Smooth muscle cell of the brain vasculature (primary cell): ENCODE measurements around the gene PAX2.
A peak's percentile ranks its signal among the peaks of the same experiment; 100 is the strongest.

Source experiments
- DNase-seq: peaks from one replicate; pipeline ENCODE4 v3.0.0-alpha.2; 2012; ENCODE audit warnings: low read depth, low spot score

PAX2 gene

GRCh38 chr10:100875484-100876166 lies 130.2 kb downstream of the PAX2 start:
- DNase-seq: no peak

DNA sequence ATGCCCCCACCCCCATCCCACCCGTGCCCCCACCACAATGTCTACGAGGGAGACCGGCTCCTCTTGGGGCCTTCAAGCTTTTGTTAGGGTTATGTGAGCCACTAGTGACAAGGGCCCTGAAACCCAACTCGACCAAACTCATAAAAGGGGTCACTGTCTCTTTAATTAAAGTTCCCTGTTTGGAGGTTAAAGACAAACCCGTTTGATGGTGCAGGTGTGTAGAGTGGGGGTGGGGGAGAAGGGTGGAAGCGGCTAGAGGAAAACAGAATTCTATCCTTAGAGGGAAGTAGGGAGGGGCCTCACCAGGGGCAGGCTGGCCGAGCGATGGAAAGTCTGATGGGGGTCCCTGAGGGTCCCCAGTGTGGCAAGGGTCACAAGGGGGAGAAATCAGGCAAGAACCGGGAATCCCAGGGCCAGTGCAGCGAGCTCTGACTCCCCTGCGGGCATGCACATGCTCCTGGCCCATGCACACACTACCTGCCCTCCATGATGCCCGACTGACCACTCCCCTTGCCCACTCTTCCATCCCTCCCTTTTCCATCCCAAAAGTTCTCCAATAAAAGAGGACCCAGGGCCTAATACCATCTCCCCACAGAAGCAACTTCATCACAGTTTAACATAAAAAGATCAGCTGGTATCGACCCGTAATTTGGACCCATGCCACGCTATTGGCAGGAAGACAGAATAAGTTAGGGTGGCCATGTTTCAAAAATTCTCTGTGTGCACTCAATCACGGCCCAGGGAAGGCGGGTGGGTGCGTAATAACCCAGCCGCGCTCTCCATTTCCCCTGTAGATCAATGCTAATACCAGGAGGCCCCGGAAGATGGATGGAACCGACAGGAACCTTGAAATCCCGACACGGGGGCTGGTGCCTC lies 131.4 kb downstream of the PAX2 start:
- no peak for DNase-seq

DNA sequence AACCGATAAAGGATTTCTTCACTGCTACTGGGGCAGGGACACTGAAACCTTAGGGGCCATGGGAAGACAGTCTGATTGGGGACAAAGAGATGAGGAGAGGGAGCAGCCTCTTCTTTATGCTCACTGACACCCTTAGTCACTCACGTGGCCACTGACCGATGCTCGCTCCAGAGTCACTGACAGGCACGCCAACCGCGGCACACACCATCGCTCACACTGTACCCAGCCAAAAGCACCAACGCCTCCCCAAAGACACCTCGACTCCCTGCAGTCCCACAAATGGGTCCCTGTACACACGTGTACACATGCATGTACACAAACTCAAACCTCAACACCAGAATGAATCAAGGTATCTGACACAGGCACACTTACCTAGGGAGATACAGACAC lies 132.1 kb downstream of the PAX2 start:
- no peak for DNase-seq

DNA sequence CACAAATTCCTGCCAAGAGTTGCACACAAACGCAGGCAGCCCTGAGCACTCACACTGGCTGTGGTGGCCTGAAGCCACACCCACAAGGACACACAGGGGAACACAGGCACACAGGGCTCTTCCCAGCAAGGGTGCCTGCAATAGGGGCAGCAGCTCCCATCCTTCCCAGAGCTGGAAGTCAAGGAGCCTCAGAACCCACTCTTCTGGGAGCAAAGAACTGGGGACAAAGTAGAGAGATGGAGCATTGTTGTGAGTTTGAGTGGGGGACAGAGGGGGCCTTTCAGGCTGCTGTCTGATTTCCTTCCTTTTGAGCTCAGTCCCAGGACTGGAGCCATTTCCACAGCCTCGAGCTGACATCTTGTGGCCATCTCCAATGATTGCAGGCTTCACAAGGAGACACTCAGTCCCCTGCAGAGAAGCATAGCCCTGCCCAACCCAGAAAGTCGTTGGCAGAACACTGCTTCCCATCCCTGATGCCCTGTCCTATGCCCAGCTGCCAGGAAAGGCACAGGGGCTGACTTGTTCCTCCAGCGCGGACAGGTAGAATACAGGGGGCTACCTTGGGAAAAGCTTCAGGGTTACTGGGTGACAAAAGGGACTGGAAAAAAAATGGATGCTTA lies 133.0 kb downstream of the PAX2 start:
- peak; percentile 37 for DNase-seq
